Measurements from ENCODE around the gene PRIM2. TPM values are rescaled to one million over a fixed set of nuclear protein-coding genes. Genes with fewer than 3 reads are reported as not detected.

Gene PRIM2
- total and polyA plus RNA-seq, 2 donors (not counting 1 experiment from before 2014, with no cell fraction given): 28.0 to 59.9 TPM

DNA sequence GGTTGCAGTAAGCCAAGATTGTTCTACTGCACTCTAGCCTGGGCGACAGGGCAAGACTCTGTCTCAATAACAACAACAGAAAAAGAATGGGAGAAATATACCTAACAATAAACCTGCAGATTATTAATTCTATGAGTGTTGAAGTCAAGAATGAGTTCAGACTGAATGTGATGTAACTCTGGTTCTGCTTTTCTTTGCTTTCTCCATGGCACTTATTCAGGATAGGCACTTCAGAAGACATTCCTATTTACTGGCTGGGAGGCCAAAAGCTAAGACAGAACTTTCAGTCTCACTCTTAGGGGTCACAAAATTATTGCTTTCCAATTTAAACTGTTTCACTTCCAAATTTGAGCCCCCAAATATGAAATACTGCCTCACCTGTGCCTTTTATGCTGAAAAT, 15.7 kb upstream of the PRIM2 start:
- H3K9me3 ChIP-seq (ENCODE audit: control insufficient read depth, insufficient read depth, low read depth, low read length): no peaks in the 10 kb centered on the region

GRCh38 chr6:57302477-57302876, 15.0 kb upstream of the PRIM2 start:
- Histone ChIP-seq H3K4me3 (replicated peaks in 1 of 4; ENCODE audit: control extremely low read depth in 1 of 4, insufficient read depth in 1 of 4, low read depth in 3 of 4, low read length in 4 of 4) (no peak overlapping the region), H3K36me3 (ENCODE audit: control insufficient read depth, insufficient read depth, low read length) (no peaks in the 10 kb centered on the region), H3K27ac (ENCODE audit: insufficient read depth, low read length) (no peak overlapping the region), H3K27me3 (ENCODE audit: control insufficient read depth, insufficient read depth, low read length) (no peaks in the 10 kb centered on the region), H3K9ac (ENCODE audit: insufficient read depth, low read length) (no peak overlapping the region), H3K4me2 (ENCODE audit: extremely low read depth, insufficient read depth, low read length) (no peak overlapping the region), H3K9me3 (ENCODE audit: control insufficient read depth, insufficient read depth, low read depth, low read length) (no peaks in the 10 kb centered on the region), H3K79me2 (ENCODE audit: control insufficient read depth, insufficient read depth, low read length) (no peaks in the 10 kb centered on the region), H2AFZ (ENCODE audit: low read length) (no peak overlapping the region), H4K20me1 (ENCODE audit: control insufficient read depth, extremely low read depth, insufficient read depth, low read length) (no peaks in the 10 kb centered on the region), H3K4me1 (ENCODE audit: control insufficient read depth, extremely low read depth, insufficient read depth, low read length) (peaks cover 18% of the 10 kb centered on the region)
- TF ChIP-seq EZH2 (IDR thresholded peaks at IDR 0.05; ENCODE audit: low read length, missing control alignments) (no peak), CTCF (conservative IDR thresholded peaks at IDR 0.05 in 1 of 2, IDR thresholded peaks at IDR 0.05 in 1 of 2; ENCODE audit: low read depth in 1 of 2, low read length in 2 of 2) (no peak)
- peak in 1 of 2 donors; percentile 82 for DNase-seq (ENCODE audit: low read depth in 2 of 2)

More for the DNA sequence above, 15.7 kb upstream of the PRIM2 start:
- Histone ChIP-seq H3K27ac (ENCODE audit: insufficient read depth, low read length) (no peak overlapping the region), H2AFZ (ENCODE audit: low read length) (no peak overlapping the region), H3K9ac (ENCODE audit: insufficient read depth, low read length) (no peak overlapping the region), H3K4me1 (ENCODE audit: control insufficient read depth, extremely low read depth, insufficient read depth, low read length) (peaks cover 18% of the 10 kb centered on the region), H4K20me1 (ENCODE audit: control insufficient read depth, extremely low read depth, insufficient read depth, low read length) (no peaks in the 10 kb centered on the region), H3K79me2 (ENCODE audit: control insufficient read depth, insufficient read depth, low read length) (no peaks in the 10 kb centered on the region), H3K27me3 (ENCODE audit: control insufficient read depth, insufficient read depth, low read length) (no peaks in the 10 kb centered on the region), H3K4me3 (replicated peaks in 1 of 4; ENCODE audit: control extremely low read depth in 1 of 4, insufficient read depth in 1 of 4, low read depth in 3 of 4, low read length in 4 of 4) (no peak overlapping the region), H3K4me2 (ENCODE audit: extremely low read depth, insufficient read depth, low read length) (no peak overlapping the region), H3K36me3 (ENCODE audit: control insufficient read depth, insufficient read depth, low read length) (no peaks in the 10 kb centered on the region)
- no peak for TF ChIP-seq EZH2 (IDR thresholded peaks at IDR 0.05; ENCODE audit: low read length, missing control alignments)
- TF ChIP-seq CTCF (conservative IDR thresholded peaks at IDR 0.05 in 1 of 2, IDR thresholded peaks at IDR 0.05 in 1 of 2; ENCODE audit: low read depth in 1 of 2, low read length in 2 of 2): no peak
- DNase-seq (ENCODE audit: low read depth in 2 of 2): no peak

GRCh38 chr6:57303931-57304681, 13.3 kb upstream of the PRIM2 start:
- Histone ChIP-seq H3K4me1 (ENCODE audit: control insufficient read depth, extremely low read depth, insufficient read depth, low read length) (peaks cover 20% of the 10 kb centered on the region), H4K20me1 (ENCODE audit: control insufficient read depth, extremely low read depth, insufficient read depth, low read length) (no peaks in the 10 kb centered on the region), H3K9me3 (ENCODE audit: control insufficient read depth, insufficient read depth, low read depth, low read length) (no peaks in the 10 kb centered on the region), H3K79me2 (ENCODE audit: control insufficient read depth, insufficient read depth, low read length) (no peaks in the 10 kb centered on the region), H3K36me3 (ENCODE audit: control insufficient read depth, insufficient read depth, low read length) (no peaks in the 10 kb centered on the region), H3K4me2 (ENCODE audit: extremely low read depth, insufficient read depth, low read length) (peak overlapping the region; percentile 40), H3K27me3 (ENCODE audit: control insufficient read depth, insufficient read depth, low read length) (no peaks in the 10 kb centered on the region), H3K9ac (ENCODE audit: insufficient read depth, low read length) (no peak overlapping the region), H3K4me3 (replicated peaks in 1 of 4; ENCODE audit: control extremely low read depth in 1 of 4, insufficient read depth in 1 of 4, low read depth in 3 of 4, low read length in 4 of 4) (no peak overlapping the region), H3K27ac (ENCODE audit: insufficient read depth, low read length) (peak overlapping the region; percentile 52), H2AFZ (ENCODE audit: low read length) (no peak overlapping the region)
- no peak for TF ChIP-seq EZH2 (IDR thresholded peaks at IDR 0.05; ENCODE audit: low read length, missing control alignments)
- TF ChIP-seq CTCF (conservative IDR thresholded peaks at IDR 0.05 in 1 of 2, IDR thresholded peaks at IDR 0.05 in 1 of 2; ENCODE audit: low read depth in 1 of 2, low read length in 2 of 2): no peak
- peak; percentile 47 to 65 for DNase-seq (ENCODE audit: low read depth in 2 of 2)

Measured in fibroblast of lung (primary cell).